Heart left ventricle (tissue), 16 donors: ENCODE measurements around the gene NTRK2. TPM values are rescaled to one million over a fixed set of nuclear protein-coding genes. Genes with fewer than 3 reads are reported as not detected.

Experiments
- ATAC-seq, 4 donors: fragments of 200-7000 bp; cut with Tn5 transposase; one replicate each; pipeline ENCODE4 v1.9.1; 2020 to 2022; ENCODE audit warnings: moderate library complexity in 4 of 4, mild to moderate bottlenecking in 3 of 4, moderate number of reproducible peaks in 1 of 4
- DNase-seq, 5 donors: peaks; one replicate each; pipeline ENCODE4 v3.0.0-alpha.2; 2020
- H3K27ac ChIP-seq, 12 donors: fragments of 200-600 bp; sonication (generic) in 4 of 12; one replicate each; pipeline versions ENCODE4 v1.5.0 to v1.8.0; 2016 to 2022; ENCODE audit warnings: mild to moderate bottlenecking in 2 of 12
- H3K27me3 ChIP-seq, 9 donors: fragments of 200-600 bp; sonication (generic) in 2 of 9; one replicate each; pipeline versions ENCODE4 v1.5.1 to v1.8.0; 2016 to 2022; ENCODE audit warnings: mild to moderate bottlenecking in 3 of 9
- H3K36me3 ChIP-seq, 9 donors: fragments of 200-600 bp; sonication (generic) in 2 of 9; one replicate each; pipeline versions ENCODE4 v1.5.0 to v1.8.0; 2018 to 2022; ENCODE audit warnings: mild to moderate bottlenecking in 2 of 9
- H3K4me1 ChIP-seq, 12 donors: fragments of 200-600 bp; sonication (generic) in 4 of 12; one replicate each; pipeline versions ENCODE4 v1.5.0 to v1.8.0; 2016 to 2022; ENCODE audit warnings: mild to moderate bottlenecking in 3 of 12
- H3K4me3 ChIP-seq, 12 donors: fragments of 200-600 bp; sonication (generic) in 4 of 12; one replicate each; pipeline versions ENCODE4 v1.5.0 to v1.8.0; 2017 to 2022; ENCODE audit warnings: mild to moderate bottlenecking in 9 of 12, moderate library complexity in 4 of 12
- H3K9me3 ChIP-seq, 12 donors: fragments of 200-600 bp; sonication (generic) in 4 of 12; one replicate each; pipeline versions ENCODE4 v1.5.0 to v1.8.0; 2016 to 2022; ENCODE audit warnings: mild to moderate bottlenecking in 1 of 12
- POLR2A ChIP-seq, 2 donors: fragments of 450-650 bp; IDR thresholded peaks; one replicate each; pipeline ENCODE4 v1.6.1; 2017; ENCODE audit warnings: antibody characterized with exemption in 2 of 2, mild to moderate bottlenecking in 2 of 2, moderate library complexity in 2 of 2
- WGBS, 4 donors: extraction: QIAGEN DNeasy Blood & Tissue Kit in 2 of 4; methylation state at CpG; one replicate each; pipeline versions ENCODE4 v1.1.5 to v1.1.7; 2013 to 2018; 5-methylcytosine and 5-hydroxymethylcytosine counted together
- intact Hi-C, 10 donors: fragments of 100-400 bp; cut with DNase I; formaldehyde crosslinking; loops; one replicate each; pipeline versions ENCODE4 v1.11.1 to v1.14.2; 2022
- polyA plus RNA-seq, 2 donors: library from polyadenylated mRNA; stranded (reverse); fragments of 200-250 nt; gene quantifications; one replicate each; pipeline ENCODE4 v1.2.3, GENCODE V29; 2013
- total RNA-seq, 9 donors: library from RNA; depleted of rRNA in 2 of 9; stranded (reverse); fragments of >200 nt in 2 of 9; fragmentation: NEBNext Ultra II Directional in 3 of 9; extraction: Animal tissue kit (Norgen Biotek cat#: 25700) in 3 of 9; gene quantifications; one replicate each; pipeline versions ENCODE4 v1.1.0 to v1.2.4, GENCODE V29; 2016 to 2023
- TF ChIP-seq, protein P1 (sequence below), 12 donors: fragments of 200-600 bp; sonication (generic) in 4 of 12; IDR thresholded peaks; one replicate each; pipeline versions ENCODE4 v1.5.0 to v1.8.0; 2018 to 2022; ENCODE audit warnings: antibody characterized with exemption in 12 of 12, mild to moderate bottlenecking in 5 of 12
- donor health status: ischemic (EF 13 %, LVEDD 7.1; RV severe dilation, severe dysfunction).
- donor health status: healthy with polysubstance abuse.
- donor health status: DM: no; HTN: yes; CAD: no.
- donor health status: DM: no; HTN: no; CAD: no.
- donor health status: ischemic (EF 25% LVEDD 6.9; RV normal size, moderate dysfunction).
- donor health status: ischemic (EF 25% LVEDD 5.7; RV mildly dilated, moderate dysfunction).
- donor health status: healthy.
- donor health status: DM: yes; HTN: yes; CAD: no.
- donor health status: ischemic (EF 35%, LVEDD 5.7; RV mildly dilated, moderate dysfunction).
- donor health status: nonischemic (EF 11% LVEDD 7.7; RV severe dilation, severe dysfunction).
- donor health status: DM: yes; HTN: yes; CAD: no.
- donor health status: PGD.
- donor health status: ischemic (EF 29% LVEDD 5.4; RV normal size, mild dysfunction).
- donor health status: nonischemic (EF 23%, LVEDD 6.1; RV moderate dilation, normal function).

NTRK2 gene
- total and polyA plus RNA-seq, 11 donors, result 0.86 to 16.0 (median 2.4) TPM

DNA sequence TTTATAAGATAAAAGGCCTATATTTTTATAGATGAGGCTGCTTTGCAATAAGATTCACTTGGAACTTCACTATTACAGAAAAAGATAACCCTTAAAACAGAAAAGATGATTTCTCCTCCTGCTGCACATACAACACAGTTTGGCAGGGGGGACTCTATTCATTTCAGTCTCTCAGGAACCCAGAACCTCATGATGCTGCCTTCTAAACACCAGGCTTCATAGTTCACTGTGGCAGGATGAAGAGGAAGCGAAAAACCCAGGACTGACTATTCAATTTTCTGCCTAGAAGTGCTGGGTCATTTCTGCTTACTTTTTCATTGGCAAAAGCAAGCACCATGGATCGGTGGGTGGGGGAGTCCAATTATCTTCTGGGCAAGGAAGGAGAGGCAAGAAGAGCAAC is 179.5 kb downstream of the NTRK2 start:
- H3K36me3 ChIP-seq, result no peaks in the 10 kb centered on the region
- peaks cover 0 to 28% (median 16%) of the 10 kb centered on the region in 12 donors for H3K4me1 ChIP-seq
- H3K27me3 ChIP-seq, result no peaks in the 10 kb centered on the region
- TF ChIP-seq, protein P1, sequence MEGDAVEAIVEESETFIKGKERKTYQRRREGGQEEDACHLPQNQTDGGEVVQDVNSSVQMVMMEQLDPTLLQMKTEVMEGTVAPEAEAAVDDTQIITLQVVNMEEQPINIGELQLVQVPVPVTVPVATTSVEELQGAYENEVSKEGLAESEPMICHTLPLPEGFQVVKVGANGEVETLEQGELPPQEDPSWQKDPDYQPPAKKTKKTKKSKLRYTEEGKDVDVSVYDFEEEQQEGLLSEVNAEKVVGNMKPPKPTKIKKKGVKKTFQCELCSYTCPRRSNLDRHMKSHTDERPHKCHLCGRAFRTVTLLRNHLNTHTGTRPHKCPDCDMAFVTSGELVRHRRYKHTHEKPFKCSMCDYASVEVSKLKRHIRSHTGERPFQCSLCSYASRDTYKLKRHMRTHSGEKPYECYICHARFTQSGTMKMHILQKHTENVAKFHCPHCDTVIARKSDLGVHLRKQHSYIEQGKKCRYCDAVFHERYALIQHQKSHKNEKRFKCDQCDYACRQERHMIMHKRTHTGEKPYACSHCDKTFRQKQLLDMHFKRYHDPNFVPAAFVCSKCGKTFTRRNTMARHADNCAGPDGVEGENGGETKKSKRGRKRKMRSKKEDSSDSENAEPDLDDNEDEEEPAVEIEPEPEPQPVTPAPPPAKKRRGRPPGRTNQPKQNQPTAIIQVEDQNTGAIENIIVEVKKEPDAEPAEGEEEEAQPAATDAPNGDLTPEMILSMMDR (IDR thresholded peaks at IDR 0.05), result no peak
- no peak for TF ChIP-seq POLR2A (IDR thresholded peaks at IDR 0.05)
- no peak for DNase-seq
- no peak for ATAC-seq
- WGBS, 4 donors, result 95 to 100% (median 96%) methylated on average over 2 of the region's 2 CpGs
- no peak overlapping the region for H3K4me3 ChIP-seq
- H3K27ac ChIP-seq, result no peak overlapping the region
- H3K9me3 ChIP-seq, result no peaks in the 10 kb centered on the region
- intact Hi-C loops, result no loop called here

- intact Hi-C loops, result loop anchor here in 1 of 10 donors (5.0 kb wide), 1 partner anchor 49 kb away; no protein-coding TSS in a partner anchor
- H3K4me1 ChIP-seq, result peaks cover 0 to 28% (median 16%) of the 10 kb centered on the region in 12 donors
- ATAC-seq (no peak), DNase-seq (no peak)
- no peaks in the 10 kb centered on the region for H3K9me3 ChIP-seq
- 96 to 99% (median 98%) methylated on average over 4 of the region's 4 CpGs for whole genome bisulfite sequencing, 4 donors
- no peaks in the 10 kb centered on the region for H3K36me3 ChIP-seq
- H3K4me3 ChIP-seq, result no peak overlapping the region
- H3K27ac ChIP-seq, result no peak overlapping the region
- H3K27me3 ChIP-seq, result no peaks in the 10 kb centered on the region
- no peak for TF ChIP-seq POLR2A (IDR thresholded peaks at IDR 0.05)
- TF ChIP-seq, protein P1 (IDR thresholded peaks at IDR 0.05), result no peak
Measured at GRCh38 chr9:84850830-84851392, 181.4 kb downstream of the NTRK2 start.

DNA sequence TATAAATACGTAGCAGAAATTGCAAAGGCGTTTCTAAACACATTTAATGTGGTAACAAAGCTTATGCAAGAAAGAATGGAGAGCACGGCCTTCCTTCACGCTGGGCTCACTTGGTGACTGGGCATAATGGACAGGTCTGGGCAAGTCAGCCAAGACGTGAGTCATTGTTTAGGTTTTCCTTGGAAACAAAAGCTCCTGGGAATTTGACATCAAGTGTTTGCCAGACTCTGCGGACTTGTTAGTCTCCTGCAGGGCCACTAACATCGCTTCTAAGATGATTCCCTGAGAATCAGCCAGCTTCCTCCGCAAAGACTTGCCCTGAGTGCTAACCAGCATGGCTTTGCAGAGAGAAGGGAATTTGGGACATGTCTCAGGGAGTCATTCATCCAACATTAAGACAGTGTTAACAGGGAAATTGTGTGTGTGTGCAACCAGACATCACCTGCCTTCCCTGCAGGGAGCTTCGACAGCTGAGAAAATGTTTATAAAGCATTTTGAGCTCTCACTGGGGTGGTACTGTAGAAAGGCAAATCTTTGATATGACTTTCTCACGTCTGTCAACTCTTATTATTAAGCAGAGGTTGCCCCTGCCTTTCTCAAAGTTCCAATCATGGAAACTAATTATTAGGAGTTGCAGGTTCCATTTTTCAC is 182.5 kb downstream of the NTRK2 start:
- no peaks in the 10 kb centered on the region for H3K9me3 ChIP-seq
- intact Hi-C loops, result loop anchor here in 1 of 10 donors (5.0 kb wide), 1 partner anchor 50 kb away; no protein-coding TSS in a partner anchor
- H3K36me3 ChIP-seq, result no peaks in the 10 kb centered on the region
- no peaks in the 10 kb centered on the region for H3K27me3 ChIP-seq
- peaks cover 0 to 36% (median 17%) of the 10 kb centered on the region in 12 donors for H3K4me1 ChIP-seq
- WGBS, 4 donors, result 51 to 64% (median 56%) methylated on average over 10 of the region's 10 CpGs
- ATAC-seq (peak; percentile 32 to 82 (median 67)), DNase-seq (peak in 4 of 5 donors; percentile 32 to 59 (median 36))
- TF ChIP-seq, protein P1 (IDR thresholded peaks at IDR 0.05), result no peak
- no peak for TF ChIP-seq POLR2A (IDR thresholded peaks at IDR 0.05)
- peak overlapping the region in 2 of 12 donors; percentile 4 to 51 for H3K27ac ChIP-seq
- no peak overlapping the region for H3K4me3 ChIP-seq

GRCh38 chr9:84852617-84853301 is 183.2 kb downstream of the NTRK2 start:
- Histone ChIP-seq H3K27ac (peak overlapping the region in 2 of 12 donors; percentile 29 to 51), H3K27me3 (no peaks in the 10 kb centered on the region), H3K4me1 (peaks cover 0 to 43% (median 20%) of the 10 kb centered on the region in 12 donors), H3K36me3 (no peaks in the 10 kb centered on the region), H3K9me3 (no peaks in the 10 kb centered on the region), H3K4me3 (no peak overlapping the region)
- TF ChIP-seq, protein P1 (IDR thresholded peaks at IDR 0.05), result no peak
- no peak for TF ChIP-seq POLR2A (IDR thresholded peaks at IDR 0.05)
- ATAC-seq, result peak in 2 of 4 donors; percentile 9 to 53
- DNase-seq, result no peak
- intact Hi-C loops, result loop anchor here in 1 of 10 donors (5.0 kb wide), 1 partner anchor 50 kb away; no protein-coding TSS in a partner anchor
- WGBS, 4 donors, result 10 to 18% (median 11%) methylated on average over 1 of the region's 1 CpG
